Coronary artery (tissue), 2 donors: ENCODE results near the gene TMEM184B.

Experiments used
- DNase-seq: peaks from one replicate; pipeline ENCODE4 v3.0.0-alpha.2; 2017; ENCODE audit warnings: low spot score
- H3K27ac ChIP-seq, 2 donors: fragments of 200-600 bp; sonication (generic); one replicate each; pipeline ENCODE4 v1.5.1; 2016 to 2019
- H3K4me3 ChIP-seq: fragments of 200-600 bp; sonication (generic); 2 replicates; pipeline ENCODE4 v1.5.1; 2016; ENCODE audit warnings: mild to moderate bottlenecking, moderate library complexity
- TF ChIP-seq, protein P1 (sequence below): fragments of 200-600 bp; sonication (generic); IDR thresholded peaks from one replicate; pipeline ENCODE4 v1.5.1; 2019; ENCODE audit warnings: antibody characterized with exemption

The TMEM184B gene

DNA sequence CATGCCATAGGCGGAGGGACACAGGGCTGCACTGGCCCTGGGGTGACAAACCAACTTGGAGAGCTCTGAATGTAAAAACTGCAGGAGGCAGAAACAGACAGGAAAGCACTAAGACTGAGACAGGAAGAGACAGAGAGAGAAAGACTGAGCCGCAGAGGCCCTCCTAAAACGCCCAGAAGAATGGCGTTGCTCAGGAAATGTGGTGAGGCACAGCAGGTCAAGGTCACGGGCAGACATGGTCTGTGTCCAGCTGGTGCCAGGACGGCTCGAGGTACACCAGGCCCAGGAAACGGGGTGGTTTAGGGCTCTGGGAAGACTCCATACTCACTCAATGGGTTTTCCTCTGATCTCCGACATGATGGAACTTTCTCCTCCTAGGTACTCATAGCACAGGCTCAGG, 41.9 kb downstream of the TMEM184B start:
- Histone ChIP-seq H3K4me3 (no peak overlapping the region), H3K27ac (peak overlapping the region; percentile 18 to 34)
- DNase-seq = no peak
- TF ChIP-seq, protein P1, sequence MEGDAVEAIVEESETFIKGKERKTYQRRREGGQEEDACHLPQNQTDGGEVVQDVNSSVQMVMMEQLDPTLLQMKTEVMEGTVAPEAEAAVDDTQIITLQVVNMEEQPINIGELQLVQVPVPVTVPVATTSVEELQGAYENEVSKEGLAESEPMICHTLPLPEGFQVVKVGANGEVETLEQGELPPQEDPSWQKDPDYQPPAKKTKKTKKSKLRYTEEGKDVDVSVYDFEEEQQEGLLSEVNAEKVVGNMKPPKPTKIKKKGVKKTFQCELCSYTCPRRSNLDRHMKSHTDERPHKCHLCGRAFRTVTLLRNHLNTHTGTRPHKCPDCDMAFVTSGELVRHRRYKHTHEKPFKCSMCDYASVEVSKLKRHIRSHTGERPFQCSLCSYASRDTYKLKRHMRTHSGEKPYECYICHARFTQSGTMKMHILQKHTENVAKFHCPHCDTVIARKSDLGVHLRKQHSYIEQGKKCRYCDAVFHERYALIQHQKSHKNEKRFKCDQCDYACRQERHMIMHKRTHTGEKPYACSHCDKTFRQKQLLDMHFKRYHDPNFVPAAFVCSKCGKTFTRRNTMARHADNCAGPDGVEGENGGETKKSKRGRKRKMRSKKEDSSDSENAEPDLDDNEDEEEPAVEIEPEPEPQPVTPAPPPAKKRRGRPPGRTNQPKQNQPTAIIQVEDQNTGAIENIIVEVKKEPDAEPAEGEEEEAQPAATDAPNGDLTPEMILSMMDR = no peak

DNA sequence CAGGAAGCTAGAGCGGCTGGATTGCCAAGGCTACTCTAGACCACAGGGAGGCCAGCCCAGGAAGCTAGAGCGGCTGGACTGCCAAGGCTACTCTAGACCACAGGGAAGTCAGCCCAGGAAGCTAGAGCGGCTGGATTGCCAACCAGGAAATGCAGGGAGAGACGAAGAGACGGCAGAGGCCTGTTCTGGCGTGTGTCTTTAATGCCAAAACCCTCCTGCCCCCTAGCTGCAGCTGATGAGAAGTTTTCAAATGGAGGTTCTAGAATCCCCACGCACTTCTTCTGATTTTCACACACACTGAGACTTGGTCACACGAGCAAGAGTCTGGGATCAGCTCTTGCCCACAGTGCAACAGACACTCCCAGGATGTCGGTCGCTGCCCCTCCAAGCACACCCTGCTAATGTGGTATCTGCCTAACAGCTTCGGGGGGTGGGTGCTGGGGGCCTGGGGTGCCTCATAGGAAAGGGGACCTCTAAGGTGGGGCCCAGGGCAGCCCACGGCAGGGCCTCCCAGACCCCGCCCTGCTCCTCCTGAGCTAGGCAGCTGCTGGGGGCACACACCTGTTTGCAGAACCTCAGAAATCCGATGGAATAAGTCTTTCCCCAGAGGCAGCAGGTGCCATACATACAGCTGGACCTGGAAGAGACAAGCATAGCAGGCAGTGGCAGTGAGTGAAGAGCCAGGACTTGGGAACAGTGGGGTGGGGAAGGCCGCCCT, 42.5 kb downstream of the TMEM184B start:
- H3K27ac ChIP-seq = peak overlapping the region; percentile 18 to 34
- H3K4me3 ChIP-seq = no peak overlapping the region
- TF ChIP-seq, protein P1 = no peak
- no peak for DNase-seq

DNA sequence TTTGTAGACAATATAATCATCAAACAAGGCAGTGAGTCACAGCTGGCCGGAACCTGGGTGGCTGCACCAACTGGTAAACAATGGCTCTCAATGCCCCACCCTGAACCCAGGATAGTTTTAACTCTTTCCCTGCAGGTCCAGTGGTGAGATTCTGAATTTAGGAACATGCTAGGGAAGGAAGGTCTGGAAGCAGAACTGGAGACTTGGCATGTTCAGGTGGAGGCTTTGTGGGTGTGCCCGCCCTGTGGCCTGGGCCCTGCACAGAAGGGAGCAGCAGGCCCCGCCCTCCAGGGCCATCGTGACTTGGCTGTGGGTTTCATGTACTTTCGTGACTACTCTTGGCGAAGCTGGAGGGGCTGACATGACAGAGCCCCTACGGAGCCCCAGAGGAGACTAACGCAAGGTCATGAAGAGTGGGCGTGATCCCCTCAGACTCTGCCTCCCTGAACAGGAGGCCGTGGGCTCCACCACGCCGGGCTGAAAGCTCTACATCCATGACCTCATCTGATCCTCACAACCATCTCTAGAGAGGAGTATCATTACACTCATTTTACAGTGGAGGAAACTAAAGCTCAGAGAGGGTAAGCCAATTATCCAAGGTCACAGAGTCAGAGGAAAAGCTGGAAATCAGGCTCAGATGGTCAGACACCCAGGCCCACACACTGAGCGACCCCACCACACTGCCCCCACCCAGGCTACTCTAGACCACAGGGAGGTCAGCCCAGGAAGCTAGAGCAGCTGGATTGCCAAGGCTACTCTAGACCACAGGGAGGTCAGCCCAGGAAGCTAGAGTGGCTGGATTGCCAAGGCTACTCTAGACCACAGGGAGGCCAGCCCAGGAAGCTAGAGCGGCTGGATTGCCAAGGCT, 43.7 kb downstream of the TMEM184B start:
- Histone ChIP-seq H3K27ac (peak overlapping the region; percentile 78 to 82), H3K4me3 (no peak overlapping the region)
- TF ChIP-seq, protein P1 = no peak
- DNase-seq = no peak

DNA sequence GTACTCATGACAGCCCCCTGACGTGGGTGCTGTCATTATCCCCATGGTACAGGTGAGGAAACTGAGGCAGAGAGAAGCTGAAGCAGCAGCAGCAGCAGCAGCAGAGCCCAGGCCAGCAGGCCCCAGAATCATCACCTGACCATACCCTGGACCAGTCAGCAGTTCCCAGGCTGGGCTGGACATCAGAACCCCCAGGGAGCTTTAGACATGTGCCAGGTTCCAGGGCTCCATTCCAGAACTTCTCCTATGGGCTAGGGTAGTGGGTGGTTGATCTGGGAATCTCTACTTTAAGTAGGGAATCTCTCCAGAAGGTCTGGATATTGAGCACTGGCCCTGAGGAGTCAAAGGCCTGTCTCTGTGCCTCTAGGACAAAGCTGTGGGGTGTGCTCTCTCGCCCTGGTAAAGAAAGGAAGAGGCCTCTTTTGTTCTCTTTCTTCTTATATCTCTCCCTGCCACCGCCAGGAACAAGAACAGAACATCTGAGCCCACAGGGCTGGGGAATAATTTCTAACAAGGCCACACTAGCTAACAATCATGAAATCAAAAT, 44.4 kb downstream of the TMEM184B start:
- Histone ChIP-seq H3K27ac (peak overlapping the region; percentile 78 to 82), H3K4me3 (no peak overlapping the region)
- TF ChIP-seq, protein P1 = no peak
- DNase-seq = no peak

DNA sequence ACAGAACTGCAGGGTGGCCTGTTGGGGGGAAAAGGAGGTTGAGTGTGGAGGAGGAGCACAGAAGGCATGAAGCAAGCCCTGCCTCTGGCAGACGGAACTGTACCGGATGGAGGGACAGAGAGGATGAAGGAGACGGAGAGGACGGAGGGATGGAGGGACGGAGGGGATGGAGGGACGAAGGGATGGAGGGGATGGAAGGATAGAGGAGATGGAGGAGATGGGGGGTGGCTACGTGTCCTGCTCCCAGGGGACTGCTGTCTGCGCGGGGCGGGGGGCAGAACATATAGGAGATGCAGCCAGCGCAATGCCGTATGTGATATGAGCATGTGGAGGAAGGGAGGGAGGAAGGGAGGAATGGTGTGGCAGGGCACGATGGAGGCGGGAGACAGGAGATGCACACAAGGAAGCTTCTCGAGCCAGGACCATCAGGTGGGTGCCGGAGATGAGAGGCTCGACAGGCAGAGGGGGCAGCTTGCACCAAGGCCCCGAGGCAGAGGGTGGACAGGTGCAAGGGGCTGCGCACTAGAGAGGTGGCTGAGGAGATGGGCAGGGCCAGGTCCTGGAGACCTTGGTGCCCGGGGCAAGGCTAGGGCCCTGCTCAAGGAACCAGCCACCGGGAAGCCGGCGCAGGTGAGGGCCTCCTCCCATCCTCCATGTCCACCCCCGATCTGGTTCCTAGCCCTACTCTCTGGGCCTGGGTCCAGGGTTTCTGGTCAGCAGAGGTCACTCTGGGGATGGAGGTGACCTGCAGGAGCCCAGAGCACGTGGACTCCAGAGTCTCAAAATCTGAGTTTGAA, 45.8 kb downstream of the TMEM184B start:
- Histone ChIP-seq H3K4me3 (no peak overlapping the region), H3K27ac (peak overlapping the region in 1 of 2 donors; percentile 48)
- no peak for DNase-seq
- TF ChIP-seq, protein P1 = no peak

- DNase-seq = no peak
These were observed 49.4 kb downstream of the TMEM184B start for GRCh38 chr22:38223289-38223960.

More at GRCh38 chr22:38223289-38223960, 49.4 kb downstream of the TMEM184B start:
- Histone ChIP-seq H3K4me3 (no peak overlapping the region), H3K27ac (peak overlapping the region in 1 of 2 donors; percentile 93)
- TF ChIP-seq, protein P1 = no peak
